Dermis microvascular lymphatic vessel endothelial cell (primary cell): ENCODE results near the gene THOC7. TPM values are rescaled to one million over a fixed set of nuclear protein-coding genes. Genes with fewer than 3 reads are reported as not detected.

ENCODE experiments used
- DNase-seq, 2 donors: peaks; one replicate each; pipeline versions ENCODE4 v3.0.0 to v3.0.0-alpha.2; 2010; ENCODE audit warnings: low read depth in 2 of 2
- total RNA-seq: library from RNA; depleted of rRNA; stranded (reverse); fragments of >200 nt; gene quantifications from 2 replicates; pipeline ENCODE4 v1.2.1, GENCODE V29; 2014

Gene THOC7
- total RNA-seq, 1 donor from 2014 or later, result 44.0 TPM

- no peak for DNase-seq
Observed at GRCh38 chr3:63845215-63845614, 18.4 kb downstream of the THOC7 start.

- DNase-seq, result no peak
Observed at GRCh38 chr3:63842127-63842526, 21.5 kb downstream of the THOC7 start.

GRCh38 chr3:63841704-63842103 is 21.9 kb downstream of the THOC7 start:
- no peak for DNase-seq

GRCh38 chr3:63832395-63832794 is 31.2 kb downstream of the THOC7 start:
- no peak for DNase-seq

- DNase-seq, result no peak
Observed at GRCh38 chr3:63830526-63830925, 33.1 kb downstream of the THOC7 start.

- peak in 1 of 2 donors; percentile 17 for DNase-seq
Observed at GRCh38 chr3:63824309-63824708, 39.3 kb downstream of the THOC7 start.

- no peak for DNase-seq
Observed at GRCh38 chr3:63819151-63819398, 44.5 kb downstream of the THOC7 start, which contains the start of gene C3orf49. Gene C3orf49 (plus strand): TSS chr3:63819299. CDS start chr3:63819472, 173 bp downstream.

- DNase-seq, result peak; percentile 40 to 65
Observed at GRCh38 chr3:63818282-63819150, 45.1 kb downstream of the THOC7 start.

GRCh38 chr3:63817225-63817624 is 46.4 kb downstream of the THOC7 start:
- DNase-seq, result no peak

- DNase-seq, result no peak
Observed at GRCh38 chr3:63814237-63814636, 49.4 kb downstream of the THOC7 start.

- DNase-seq, result peak in 1 of 2 donors; percentile 19
Observed at GRCh38 chr3:63809607-63810006, 54.0 kb downstream of the THOC7 start.

- peak; percentile 10 to 18 for DNase-seq
Observed at GRCh38 chr3:63808633-63809032, 55.0 kb downstream of the THOC7 start.

GRCh38 chr3:63807961-63808565 is 55.5 kb downstream of the THOC7 start:
- peak; percentile 53 to 75 for DNase-seq

GRCh38 chr3:63803911-63804310 is 59.7 kb downstream of the THOC7 start:
- DNase-seq, result no peak

- no peak for DNase-seq
Observed at GRCh38 chr3:63800097-63800496, 63.5 kb downstream of the THOC7 start.

GRCh38 chr3:63798949-63799348 is 64.7 kb downstream of the THOC7 start:
- no peak for DNase-seq

- DNase-seq, result no peak
Observed at GRCh38 chr3:63798544-63798943, 65.1 kb downstream of the THOC7 start.

GRCh38 chr3:63795438-63795837 is 68.2 kb downstream of the THOC7 start:
- DNase-seq, result no peak

GRCh38 chr3:63791974-63792373 is 71.6 kb downstream of the THOC7 start:
- no peak for DNase-seq
